HepG2 (cell line): ENCODE results near the gene SLX9. TPM values are rescaled to one million over a fixed set of nuclear protein-coding genes. Genes with fewer than 3 reads are reported as not detected.

Source experiments
- ATAC-seq: fragments of 200-7000 bp; cut with Tn5 transposase; 3 replicates; pipeline ENCODE4 v1.9.1; 2020; ENCODE audit warnings: mild to moderate bottlenecking, moderate library complexity
- BruUV-seq: library from RNA; stranded (reverse); fragments of 400-500 nt; replicated peaks from 2 replicates; lab custom pipeline; 2021; lab: Mats Ljungman, UMichigan
- CTCF ChIA-PET: fragments of 300-600 bp; formaldehyde crosslinking; extraction: SDS; loops from one replicate; lab custom pipeline; 2021; ENCODE audit warnings: low total read pairs, inconsistent platforms, low intra/inter-chr PET ratio; lab: Yijun Ruan, JAX
- POLR2A ChIA-PET: fragments of 350-600 bp; sonication (Branson Sonifier 250); formaldehyde crosslinking; loops from one replicate; lab custom pipeline; 2020; ENCODE audit warnings: antibody characterized with exemption, inconsistent platforms; lab: Yijun Ruan, JAX
- DNase-seq: peaks from one replicate; pipeline ENCODE4 v3.0.0-alpha.2; 2015; ENCODE audit warnings: low spot score
- FAIRE-seq: peaks from 3 replicates; lab custom pipeline; 2011; peaks lifted over from hg19 to GRCh38; lab: Jason Lieb, UNC
- H2AFZ ChIP-seq: one replicate; pipeline ENCODE4 v1.6.1; 2011; ENCODE audit warnings: low read length, inconsistent platforms
- H3K27ac ChIP-seq: fragments of 300-600 bp; 3 replicates; pipeline ENCODE4 v1.8.0; 2011; ENCODE audit warnings: mixed run types, mild to moderate bottlenecking, mixed read lengths, low read length, inconsistent platforms; ENCODE audit not compliant: insufficient read depth; ENCODE audit errors: extremely low read length
- H3K27me3 ChIP-seq, 2 experiments: fragments of 200-600 bp in 1 of 2; 2 replicates in 1 of 2; 3 replicates in 1 of 2; pipeline versions ENCODE4 v1.6.0 to v1.8.0; 2011; ENCODE audit warnings: low read length in 2 of 2, mild to moderate bottlenecking in 2 of 2, moderate library complexity in 2 of 2, inconsistent platforms in 1 of 2; ENCODE audit not compliant: insufficient read depth in 2 of 2, control insufficient read depth in 1 of 2
- H3K36me3 ChIP-seq, 2 experiments: fragments of 200-600 bp in 1 of 2; replicated peaks in 1 of 2; 2 replicates in 1 of 2; 3 replicates in 1 of 2; pipeline versions ENCODE4 v1.5.1 to v1.8.0; 2011; ENCODE audit warnings: low read length in 2 of 2, inconsistent platforms in 1 of 2; ENCODE audit not compliant: insufficient read depth in 2 of 2, control insufficient read depth in 1 of 2
- H3K4me1 ChIP-seq: 2 replicates; pipeline ENCODE4 v1.5.1; 2012; ENCODE audit warnings: low read length, inconsistent platforms; ENCODE audit not compliant: insufficient read depth
- H3K4me2 ChIP-seq: 2 replicates; pipeline ENCODE4 v1.6.0; 2011; ENCODE audit warnings: low read depth, low read length, inconsistent platforms
- H3K4me3 ChIP-seq, 3 experiments: fragments of 200-600 bp in 1 of 3; sonication (generic), shearing (Covaris generic) in 1 of 3; replicated peaks in 1 of 3; 2 replicates each; pipeline ENCODE4 v1.5.1; 2011 to 2016; ENCODE audit warnings: low read length in 3 of 3, inconsistent platforms in 2 of 3, low read depth in 2 of 3, mild to moderate bottlenecking in 2 of 3, control low read depth in 1 of 3, mixed read lengths in 1 of 3; ENCODE audit not compliant: insufficient read depth in 1 of 3
- H3K79me2 ChIP-seq: one replicate; pipeline ENCODE4 v1.6.1; 2011; ENCODE audit warnings: low read length, inconsistent platforms; ENCODE audit not compliant: insufficient read depth
- H3K9ac ChIP-seq: 2 replicates; pipeline ENCODE4 v1.6.0; 2011; ENCODE audit warnings: mild to moderate bottlenecking, low read depth, low read length, inconsistent platforms; ENCODE audit not compliant: insufficient read depth
- H3K9me3 ChIP-seq: 2 replicates; pipeline ENCODE4 v1.5.1; 2012; ENCODE audit warnings: mild to moderate bottlenecking, low read length
- H4K20me1 ChIP-seq: 2 replicates; pipeline ENCODE4 v1.6.0; 2011; ENCODE audit warnings: inconsistent platforms, mild to moderate bottlenecking, low read length, moderate library complexity; ENCODE audit not compliant: insufficient read depth
- ARNT ChIP-seq: fragments of 450-650 bp; IDR thresholded peaks from 2 replicates; pipeline ENCODE4 v1.6.1; 2017
- CBX1 ChIP-seq: IDR thresholded peaks from one replicate; pipeline ENCODE4 v1.6.1; 2016; ENCODE audit warnings: antibody characterized with exemption, low read depth
- ZNF121 ChIP-seq: sonication (generic); formaldehyde crosslinking; IDR thresholded peaks from 2 replicates; pipeline ENCODE4 v1.5.0; 2020; ENCODE audit warnings: mild to moderate bottlenecking, missing genetic modification reagents
- ZNF263 ChIP-seq: sonication (generic); formaldehyde crosslinking; IDR thresholded peaks from 2 replicates; pipeline ENCODE4 v1.4.0; 2020; ENCODE audit warnings: missing genetic modification reagents
- ZNF274 ChIP-seq: sonication (generic); formaldehyde crosslinking; IDR thresholded peaks from 2 replicates; pipeline ENCODE4 v1.5.1; 2020; ENCODE audit warnings: mild to moderate bottlenecking, missing genetic modification reagents
- WGBS: methylation state at CpG from one replicate; pipeline ENCODE4 v1.1.6; 2017; ENCODE audit warnings: low lambda C conversion rate; 5-methylcytosine and 5-hydroxymethylcytosine counted together
- in situ Hi-C: cut with HindIII; loops from 2 replicates; pipeline ENCODE4 v1.10.0; 2017; ENCODE audit warnings: low pct_unique_long_range_greater_than_20kb; ENCODE audit not compliant: extremely low pct_ligation_motif_present
- intact Hi-C: fragments of 100-400 bp; cut with micrococcal nuclease; formaldehyde crosslinking; loops from one replicate; pipeline ENCODE4 v1.10.0; 2022; ENCODE audit not compliant: unreplicated experiment
- polyA plus RNA-seq, 8 experiments: library from polyadenylated mRNA; depleted of rRNA in 3 of 8; stranded (reverse) in 7 of 8; unstranded in 1 of 8; fragments of >200 nt; fragmentation: Illumina TruSeq in 4 of 8; extraction: Trizol in 4 of 8; gene quantifications; 2 replicates each; pipeline versions ENCODE4 v1.2.1 to v1.2.3, GENCODE V29; 2011 to 2016; ENCODE audit warnings: low read depth in 4 of 8, missing spikeins in 1 of 8, mixed read lengths in 1 of 8; ENCODE audit not compliant: insufficient read depth in 1 of 8
- total RNA-seq, 5 experiments: library from RNA; depleted of rRNA; stranded (reverse); fragments of >200 nt; fragmentation: Illumina TruSeq; extraction: Trizol; gene quantifications; 2 replicates each; pipeline ENCODE4 v1.2.3, GENCODE V29; 2016; ENCODE audit warnings: low read depth in 1 of 5
- TF ChIP-seq, protein P1 (sequence below): sonication (generic); formaldehyde crosslinking; IDR thresholded peaks from 2 replicates; pipeline ENCODE4 v1.4.0; 2020; ENCODE audit warnings: mild to moderate bottlenecking, missing genetic modification reagents
- TF ChIP-seq, protein P2 (sequence below): sonication (generic); formaldehyde crosslinking; IDR thresholded peaks from 2 replicates; pipeline ENCODE4 v1.5.1; 2020; ENCODE audit warnings: mild to moderate bottlenecking, missing genetic modification reagents, borderline replicate concordance
- TF ChIP-seq, protein P3 (sequence below): sonication (generic); formaldehyde crosslinking; IDR thresholded peaks from 2 replicates; pipeline ENCODE4 v1.5.1; 2020; ENCODE audit warnings: mild to moderate bottlenecking, missing genetic modification reagents, moderate library complexity

SLX9 gene
- total and polyA plus RNA-seq, 2 of the 13 experiments (the other 11 are each of a cell fraction or from before 2014, with no cell fraction given): 21.0 to 47.1 TPM

DNA sequence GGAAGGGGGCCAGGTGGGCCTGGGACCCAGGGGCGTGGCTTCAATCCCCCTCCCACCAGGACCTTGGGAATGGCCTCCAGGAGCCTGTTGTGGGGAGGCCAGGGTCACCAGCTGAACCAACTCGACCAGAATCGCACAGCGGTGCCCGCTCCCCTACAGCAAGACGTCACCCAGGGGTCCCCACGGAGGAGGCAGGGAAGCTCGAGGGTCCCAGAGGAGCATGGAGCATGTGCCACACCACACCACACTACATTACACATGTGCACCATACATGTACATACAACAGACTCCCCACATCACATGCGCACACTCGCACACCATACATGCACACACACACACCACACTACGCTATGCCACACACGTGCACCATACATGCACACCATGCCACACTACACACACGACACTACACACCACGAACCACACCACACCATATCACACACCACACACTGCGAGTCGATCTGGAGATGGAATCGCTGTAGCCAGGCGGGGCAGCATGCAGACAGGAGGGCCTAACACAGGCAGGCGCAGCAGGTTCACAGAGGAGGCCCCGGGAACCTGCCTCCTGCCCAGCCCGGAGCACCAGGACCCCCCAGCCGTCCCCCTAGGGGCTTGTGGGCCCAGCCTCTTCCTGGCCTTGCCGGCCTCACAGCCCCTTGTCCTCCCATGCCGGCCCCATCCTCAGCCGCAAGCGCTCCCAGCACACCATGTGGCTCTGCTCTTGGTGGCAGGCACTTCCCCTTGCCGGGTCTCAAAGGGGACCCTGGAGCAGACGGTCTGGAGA, 19.7 kb upstream of the SLX9 start (continued):
- TF ChIP-seq, protein P1, sequence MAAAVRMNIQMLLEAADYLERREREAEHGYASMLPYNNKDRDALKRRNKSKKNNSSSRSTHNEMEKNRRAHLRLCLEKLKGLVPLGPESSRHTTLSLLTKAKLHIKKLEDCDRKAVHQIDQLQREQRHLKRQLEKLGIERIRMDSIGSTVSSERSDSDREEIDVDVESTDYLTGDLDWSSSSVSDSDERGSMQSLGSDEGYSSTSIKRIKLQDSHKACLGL: 0 out of 2 replicates have a peak, but pooled peaks have one; percentile 22
- TF ChIP-seq, protein P2, sequence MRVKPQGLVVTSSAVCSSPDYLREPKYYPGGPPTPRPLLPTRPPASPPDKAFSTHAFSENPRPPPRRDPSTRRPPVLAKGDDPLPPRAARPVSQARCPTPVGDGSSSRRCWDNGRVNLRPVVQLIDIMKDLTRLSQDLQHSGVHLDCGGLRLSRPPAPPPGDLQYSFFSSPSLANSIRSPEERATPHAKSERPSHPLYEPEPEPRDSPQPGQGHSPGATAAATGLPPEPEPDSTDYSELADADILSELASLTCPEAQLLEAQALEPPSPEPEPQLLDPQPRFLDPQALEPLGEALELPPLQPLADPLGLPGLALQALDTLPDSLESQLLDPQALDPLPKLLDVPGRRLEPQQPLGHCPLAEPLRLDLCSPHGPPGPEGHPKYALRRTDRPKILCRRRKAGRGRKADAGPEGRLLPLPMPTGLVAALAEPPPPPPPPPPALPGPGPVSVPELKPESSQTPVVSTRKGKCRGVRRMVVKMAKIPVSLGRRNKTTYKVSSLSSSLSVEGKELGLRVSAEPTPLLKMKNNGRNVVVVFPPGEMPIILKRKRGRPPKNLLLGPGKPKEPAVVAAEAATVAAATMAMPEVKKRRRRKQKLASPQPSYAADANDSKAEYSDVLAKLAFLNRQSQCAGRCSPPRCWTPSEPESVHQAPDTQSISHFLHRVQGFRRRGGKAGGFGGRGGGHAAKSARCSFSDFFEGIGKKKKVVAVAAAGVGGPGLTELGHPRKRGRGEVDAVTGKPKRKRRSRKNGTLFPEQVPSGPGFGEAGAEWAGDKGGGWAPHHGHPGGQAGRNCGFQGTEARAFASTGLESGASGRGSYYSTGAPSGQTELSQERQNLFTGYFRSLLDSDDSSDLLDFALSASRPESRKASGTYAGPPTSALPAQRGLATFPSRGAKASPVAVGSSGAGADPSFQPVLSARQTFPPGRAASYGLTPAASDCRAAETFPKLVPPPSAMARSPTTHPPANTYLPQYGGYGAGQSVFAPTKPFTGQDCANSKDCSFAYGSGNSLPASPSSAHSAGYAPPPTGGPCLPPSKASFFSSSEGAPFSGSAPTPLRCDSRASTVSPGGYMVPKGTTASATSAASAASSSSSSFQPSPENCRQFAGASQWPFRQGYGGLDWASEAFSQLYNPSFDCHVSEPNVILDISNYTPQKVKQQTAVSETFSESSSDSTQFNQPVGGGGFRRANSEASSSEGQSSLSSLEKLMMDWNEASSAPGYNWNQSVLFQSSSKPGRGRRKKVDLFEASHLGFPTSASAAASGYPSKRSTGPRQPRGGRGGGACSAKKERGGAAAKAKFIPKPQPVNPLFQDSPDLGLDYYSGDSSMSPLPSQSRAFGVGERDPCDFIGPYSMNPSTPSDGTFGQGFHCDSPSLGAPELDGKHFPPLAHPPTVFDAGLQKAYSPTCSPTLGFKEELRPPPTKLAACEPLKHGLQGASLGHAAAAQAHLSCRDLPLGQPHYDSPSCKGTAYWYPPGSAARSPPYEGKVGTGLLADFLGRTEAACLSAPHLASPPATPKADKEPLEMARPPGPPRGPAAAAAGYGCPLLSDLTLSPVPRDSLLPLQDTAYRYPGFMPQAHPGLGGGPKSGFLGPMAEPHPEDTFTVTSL (CRISPR knock-in tag): no peak

DNA sequence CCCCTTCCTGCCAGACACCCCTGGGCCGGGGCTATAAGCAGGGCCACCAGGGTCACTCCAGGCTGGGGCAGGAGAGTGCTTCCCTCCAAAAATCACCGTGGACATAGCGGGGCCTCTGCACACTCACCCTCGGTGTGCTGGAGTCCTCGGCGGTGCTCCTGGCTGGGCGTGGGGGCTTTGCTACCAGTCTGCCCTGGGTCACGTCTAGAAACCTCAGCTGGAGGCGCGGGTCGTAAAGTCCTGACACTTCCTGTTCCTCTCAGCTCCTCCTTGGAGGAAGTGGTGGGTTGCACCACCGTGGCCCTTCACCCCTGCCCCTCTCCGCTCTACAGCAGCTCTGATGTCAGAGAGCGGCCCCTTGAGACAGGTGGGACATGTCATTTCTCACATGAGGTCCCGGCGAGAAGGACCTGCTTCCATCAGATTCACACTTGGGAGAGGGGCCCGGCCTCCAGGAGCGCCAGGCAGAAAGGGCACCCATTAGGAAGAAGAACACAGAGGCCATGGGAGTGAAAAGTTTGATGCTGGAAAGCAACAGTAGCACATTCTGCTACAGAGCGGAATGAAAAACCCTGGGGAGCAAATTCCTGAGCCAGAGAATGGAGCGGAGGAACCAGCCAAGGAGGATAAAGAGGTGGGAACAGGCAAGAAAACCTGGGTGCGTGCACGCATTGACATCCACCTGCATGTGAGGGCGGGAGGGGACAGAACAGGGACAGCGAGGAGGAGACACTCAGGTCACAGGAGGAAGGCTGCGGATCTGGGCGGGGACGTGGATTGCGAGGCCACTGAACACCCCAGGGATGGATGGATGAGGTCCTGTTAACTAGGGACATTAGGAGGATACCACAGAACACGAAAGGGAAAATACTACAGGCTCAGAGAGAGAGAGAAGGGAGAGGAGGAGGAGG, 18.9 kb upstream of the SLX9 start, which contains the start of gene ITGB2:
ITGB2 (minus strand) TSS at position 206 of the 911 bp plus-strand sequence. CDS start 10,117 bp downstream, outside the sequence.
- Histone ChIP-seq H2AFZ (no peak within 1 kb of the TSS), H3K27ac (no peak within 1 kb of the TSS), H3K4me3 (peak within 1 kb of the TSS in 1 of 3 experiments; percentile 5; a peak in 1 of 6 replicates), H4K20me1 (no peaks in the 10 kb centered on the region), H3K79me2 (no peaks in the 10 kb centered on the region), H3K36me3 (no peaks in the 10 kb centered on the region), H3K27me3 (peaks cover 3 to 5% of the 10 kb centered on the region in 2 experiments; a peak in 3 of 5 replicates), H3K9me3 (no peaks in the 10 kb centered on the region), H3K4me2 (no peak within 1 kb of the TSS), H3K4me1 (peaks cover 55% of the 10 kb centered on the region), H3K9ac (no peak within 1 kb of the TSS)
- TF ChIP-seq ZNF121 (no peak), CBX1 (no peak), ZNF263 (CRISPR knock-in tag) (no peak), ARNT (no peak), ZNF274 (0 out of 2 replicates have a peak, but pooled peaks have one; percentile 29)
- TF ChIP-seq, protein P3, sequence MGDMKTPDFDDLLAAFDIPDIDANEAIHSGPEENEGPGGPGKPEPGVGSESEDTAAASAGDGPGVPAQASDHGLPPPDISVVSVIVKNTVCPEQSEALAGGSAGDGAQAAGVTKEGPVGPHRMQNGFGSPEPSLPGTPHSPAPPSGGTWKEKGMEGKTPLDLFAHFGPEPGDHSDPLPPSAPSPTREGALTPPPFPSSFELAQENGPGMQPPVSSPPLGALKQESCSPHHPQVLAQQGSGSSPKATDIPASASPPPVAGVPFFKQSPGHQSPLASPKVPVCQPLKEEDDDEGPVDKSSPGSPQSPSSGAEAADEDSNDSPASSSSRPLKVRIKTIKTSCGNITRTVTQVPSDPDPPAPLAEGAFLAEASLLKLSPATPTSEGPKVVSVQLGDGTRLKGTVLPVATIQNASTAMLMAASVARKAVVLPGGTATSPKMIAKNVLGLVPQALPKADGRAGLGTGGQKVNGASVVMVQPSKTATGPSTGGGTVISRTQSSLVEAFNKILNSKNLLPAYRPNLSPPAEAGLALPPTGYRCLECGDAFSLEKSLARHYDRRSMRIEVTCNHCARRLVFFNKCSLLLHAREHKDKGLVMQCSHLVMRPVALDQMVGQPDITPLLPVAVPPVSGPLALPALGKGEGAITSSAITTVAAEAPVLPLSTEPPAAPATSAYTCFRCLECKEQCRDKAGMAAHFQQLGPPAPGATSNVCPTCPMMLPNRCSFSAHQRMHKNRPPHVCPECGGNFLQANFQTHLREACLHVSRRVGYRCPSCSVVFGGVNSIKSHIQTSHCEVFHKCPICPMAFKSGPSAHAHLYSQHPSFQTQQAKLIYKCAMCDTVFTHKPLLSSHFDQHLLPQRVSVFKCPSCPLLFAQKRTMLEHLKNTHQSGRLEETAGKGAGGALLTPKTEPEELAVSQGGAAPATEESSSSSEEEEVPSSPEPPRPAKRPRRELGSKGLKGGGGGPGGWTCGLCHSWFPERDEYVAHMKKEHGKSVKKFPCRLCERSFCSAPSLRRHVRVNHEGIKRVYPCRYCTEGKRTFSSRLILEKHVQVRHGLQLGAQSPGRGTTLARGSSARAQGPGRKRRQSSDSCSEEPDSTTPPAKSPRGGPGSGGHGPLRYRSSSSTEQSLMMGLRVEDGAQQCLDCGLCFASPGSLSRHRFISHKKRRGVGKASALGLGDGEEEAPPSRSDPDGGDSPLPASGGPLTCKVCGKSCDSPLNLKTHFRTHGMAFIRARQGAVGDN (CRISPR knock-in tag): peak; percentile 56; the same call in 1 of the 2 replicates
- TF ChIP-seq, protein P1: 0 out of 2 replicates have a peak, but pooled peaks have one; percentile 10
- FAIRE-seq (no peak), DNase-seq (no peak), ATAC-seq (no peak; the same call in 2 of the 3 replicates)
- intact Hi-C loops: no loop called here
- CTCF ChIA-PET: no interaction called here
- BruUV-seq: no TSS peak
- 65% methylated on average over 19 of the region's 29 CpGs for WGBS
- in situ Hi-C loops: no loop called here
- POLR2A ChIA-PET: no interaction called here
